GM18508 (cell line): Measurements from ENCODE around the gene KPNA1.
A peak's percentile ranks its signal among the peaks of the same experiment; 100 is the strongest.
"Not testable (repeated sequence)": the region's sequence is repeated elsewhere in the genome, so short reads cannot be mapped to it uniquely, and the experiment has no call there.

Experiments
- ATAC-seq: cut with Tn5 transposase; IDR thresholded peaks from one replicate; pipeline ENCODE4 v1.9.1; 2021; ENCODE audit warnings: moderate number of reproducible peaks; ENCODE audit not compliant: insufficient read depth, unreplicated experiment

Gene KPNA1

DNA sequence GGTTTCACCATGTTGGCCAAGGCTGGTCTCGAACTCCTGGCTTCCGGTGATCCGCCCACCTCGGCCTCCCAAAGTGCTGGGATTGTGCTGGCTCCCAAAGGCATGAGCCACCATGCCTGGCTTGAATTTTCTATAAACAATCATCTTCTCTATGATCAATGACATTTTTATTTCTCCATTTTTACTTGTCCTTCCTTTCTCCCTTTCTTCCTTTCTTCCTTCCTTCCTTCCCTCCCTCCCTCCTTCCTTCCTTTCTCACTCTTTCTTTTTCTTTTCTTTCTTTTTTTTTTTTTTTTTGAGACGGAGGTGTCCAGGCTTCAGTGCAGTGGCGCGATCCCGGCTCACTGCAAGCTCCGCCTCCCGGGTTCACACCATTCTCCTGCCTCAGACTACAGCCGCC lies 8.6 kb upstream of the KPNA1 start:
- ATAC-seq = no peak

- no peak for ATAC-seq
Measured at GRCh38 chr3:122520861-122521260, 6.1 kb upstream of the KPNA1 start.

- no peak for ATAC-seq
Measured at GRCh38 chr3:122519693-122520092, 5.0 kb upstream of the KPNA1 start.

DNA sequence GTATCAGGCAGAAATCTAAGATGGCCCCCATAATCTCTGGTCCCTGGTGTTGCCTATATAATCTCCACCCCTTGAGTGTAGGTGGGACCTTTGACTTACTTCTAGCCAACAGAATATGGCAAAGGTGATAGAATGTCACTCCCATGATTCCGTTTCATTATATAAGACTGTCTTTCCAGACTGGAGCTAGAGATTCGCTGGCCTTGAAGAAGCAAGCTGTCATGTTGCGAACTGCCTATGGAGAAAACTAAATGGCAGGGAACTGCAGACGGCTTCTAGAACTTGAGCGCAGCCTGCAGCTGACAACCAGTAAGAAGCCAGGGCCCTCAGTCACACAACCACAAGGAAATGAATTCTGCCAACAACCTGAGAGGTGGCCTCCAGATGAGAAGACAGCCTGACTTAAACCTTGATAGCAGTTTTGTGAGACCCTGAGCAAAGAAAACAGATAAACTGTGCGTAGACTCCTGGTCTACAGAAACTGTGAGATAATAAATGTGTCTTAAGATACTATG lies 2.2 kb upstream of the KPNA1 start:
- ATAC-seq = no peak

DNA sequence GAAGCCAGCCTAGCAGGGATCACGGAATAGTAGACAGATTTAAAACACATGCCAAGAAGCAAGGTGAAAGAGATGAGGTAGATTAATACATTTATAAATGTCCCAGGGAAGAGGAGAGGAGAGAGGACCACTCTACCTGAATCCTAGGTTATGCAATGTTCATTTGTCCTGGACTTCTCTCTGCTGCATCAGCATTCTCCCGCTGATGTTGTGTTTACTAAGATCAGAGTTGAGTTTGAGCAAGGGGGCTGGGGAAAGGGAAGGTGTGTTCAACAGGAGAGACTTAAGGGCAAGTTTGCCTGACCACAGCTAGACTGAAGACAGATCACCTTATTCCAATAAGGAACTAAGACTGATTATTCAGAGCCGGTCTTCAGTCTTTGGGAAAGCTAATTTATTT lies 1.1 kb upstream of the KPNA1 start:
- ATAC-seq = no peak

DNA sequence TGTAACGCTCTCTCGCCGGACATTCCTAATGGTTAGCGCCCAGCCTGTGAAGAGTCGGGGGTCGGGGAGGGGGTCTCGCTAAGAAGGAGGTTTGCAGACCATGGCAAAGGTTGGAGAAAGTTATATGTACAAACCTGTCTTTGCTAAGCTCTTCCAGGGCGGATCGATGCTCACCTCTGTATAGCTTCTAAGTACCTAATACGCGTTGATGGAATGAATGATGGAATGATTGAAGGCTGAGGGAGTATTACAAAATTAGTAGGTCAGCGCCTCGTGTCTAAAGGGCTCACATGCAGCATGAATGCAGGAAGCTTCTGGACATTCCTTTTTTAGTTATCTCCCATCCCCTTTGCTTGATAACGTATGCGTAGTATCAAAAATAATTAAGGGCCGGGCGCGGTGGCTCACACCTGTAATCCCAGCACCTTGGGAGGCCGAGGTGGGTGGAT lies 305 bp upstream of the KPNA1 start:
- ATAC-seq = no peak

- no peak for ATAC-seq
Measured at GRCh38 chr3:122513386-122514122, 1.2 kb downstream of the KPNA1 start.

DNA sequence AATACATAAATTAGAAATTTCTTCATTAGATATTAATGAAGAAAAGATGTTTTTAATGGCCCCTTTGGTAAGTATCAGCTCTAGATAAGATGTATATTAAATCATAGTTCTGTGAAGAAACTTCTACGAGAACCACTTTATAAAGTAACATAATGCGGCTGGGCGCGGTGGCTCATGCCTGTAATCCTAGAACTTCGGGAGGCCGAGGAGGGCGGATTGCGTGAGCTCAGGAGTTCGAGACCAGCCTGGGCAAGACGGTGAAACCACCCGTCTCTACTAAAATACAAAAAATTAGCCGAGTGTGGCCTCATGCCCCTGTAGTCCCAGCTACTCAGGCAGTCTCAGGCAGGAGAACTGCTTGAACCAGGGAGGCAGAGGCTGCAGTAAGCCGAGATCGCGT lies 2.5 kb downstream of the KPNA1 start:
- no peak for ATAC-seq

- ATAC-seq = no peak
Measured at GRCh38 chr3:122510878-122511535, 3.7 kb downstream of the KPNA1 start.

GRCh38 chr3:122508944-122509343 lies 5.8 kb downstream of the KPNA1 start:
- not testable (repeated sequence) for ATAC-seq

GRCh38 chr3:122508135-122508914 lies 6.4 kb downstream of the KPNA1 start:
- ATAC-seq = no peak

GRCh38 chr3:122506450-122506849 lies 8.3 kb downstream of the KPNA1 start:
- no peak for ATAC-seq

GRCh38 chr3:122505676-122506075 lies 9.1 kb downstream of the KPNA1 start:
- ATAC-seq = no peak

DNA sequence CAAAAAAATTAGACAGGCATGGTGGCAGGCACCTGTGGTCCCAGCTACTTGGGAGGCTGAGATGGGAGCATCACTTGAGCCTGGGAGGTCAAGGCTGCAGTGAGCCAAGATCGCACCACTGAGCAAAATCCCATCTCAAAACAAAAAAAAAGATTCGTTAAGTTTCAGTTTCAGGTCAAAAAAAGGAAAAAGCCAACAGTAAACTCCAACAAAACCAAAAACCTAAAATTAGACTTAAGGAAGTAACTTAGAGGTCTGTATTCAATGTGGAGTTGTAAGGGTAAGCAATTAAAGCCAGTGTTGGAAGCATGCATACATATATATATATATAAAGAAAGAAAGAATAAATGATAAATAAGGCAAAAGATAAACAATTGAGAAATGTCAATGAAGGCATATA lies 11.8 kb downstream of the KPNA1 start:
- no peak for ATAC-seq

DNA sequence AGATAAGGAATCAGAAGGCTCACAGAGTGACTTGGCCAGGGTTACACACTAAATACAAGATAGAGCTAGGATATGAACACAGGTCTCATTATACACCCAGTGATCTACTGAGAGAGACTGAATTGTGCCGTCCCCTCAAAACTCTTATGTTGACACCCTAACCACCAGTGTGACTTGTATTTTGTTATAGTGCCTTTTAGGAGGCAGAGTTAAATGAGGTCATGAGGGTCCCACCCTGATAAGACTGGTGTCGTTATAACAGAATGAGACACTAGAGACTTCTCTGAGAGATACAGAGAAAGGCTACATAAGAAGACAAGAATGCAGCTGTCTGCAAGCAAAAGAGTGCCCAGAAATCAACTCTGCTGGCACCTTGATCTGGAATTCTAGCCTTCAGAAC lies 12.6 kb downstream of the KPNA1 start:
- no peak for ATAC-seq

DNA sequence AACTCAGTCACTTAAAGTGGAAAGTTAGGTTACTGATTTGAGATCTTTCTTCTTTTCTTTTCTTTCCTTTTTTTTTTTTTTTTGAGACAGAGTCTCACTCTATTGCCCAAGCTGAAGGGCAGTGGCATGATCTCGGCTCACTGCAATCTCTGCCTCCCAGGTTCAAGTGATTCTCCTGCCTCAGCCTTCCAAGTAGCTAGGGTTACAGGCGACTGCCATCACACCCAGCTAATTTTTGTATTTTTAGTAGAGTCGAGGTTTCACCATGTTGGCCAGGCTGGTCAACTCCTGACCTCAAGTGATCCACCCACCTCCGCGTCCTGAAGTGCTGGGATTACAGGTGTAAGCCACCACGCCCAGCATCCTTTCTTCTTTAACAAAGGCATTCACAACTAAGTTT lies 13.8 kb downstream of the KPNA1 start:
- ATAC-seq = not testable (repeated sequence)

GRCh38 chr3:122498152-122498551 lies 16.6 kb downstream of the KPNA1 start:
- ATAC-seq = no peak

GRCh38 chr3:122497425-122497824 lies 17.3 kb downstream of the KPNA1 start:
- ATAC-seq = peak; percentile 83

- ATAC-seq = no peak
Measured at GRCh38 chr3:122496508-122496907, 18.2 kb downstream of the KPNA1 start.

- ATAC-seq = no peak
Measured at GRCh38 chr3:122493296-122493695, 21.4 kb downstream of the KPNA1 start.
